Measurements from ENCODE around the gene SNAP25.

GRCh38 chr20:10281911-10282310 is 63.3 kb downstream of the SNAP25 start:
- TF ChIP-seq CTCF (conservative IDR thresholded peaks at IDR 0.05; ENCODE audit: low read depth, low read length) (no peak), EZH2 (IDR thresholded peaks at IDR 0.05; ENCODE audit: low read length, unreplicated experiment) (no peak)
